HCT116 (cell line): ENCODE data around the gene TRIM14.

ENCODE experiments used
- EGR1 ChIP-seq: IDR thresholded peaks from 2 replicates; pipeline ENCODE4 v1.6.1; 2012; ENCODE audit warnings: low read depth
- ELF1 ChIP-seq: IDR thresholded peaks from 2 replicates; pipeline ENCODE4 v1.6.1; 2012; ENCODE audit warnings: low read depth, borderline replicate concordance
- EZH2 ChIP-seq: fragments of 200-600 bp; sonication (generic); IDR thresholded peaks from 2 replicates; pipeline ENCODE4 v1.6.1; 2017; ENCODE audit warnings: antibody characterized with exemption, mixed run types
- POLR2A ChIP-seq: IDR thresholded peaks from 2 replicates; pipeline ENCODE4 v1.7.0; 2011; ENCODE audit warnings: borderline replicate concordance; ENCODE audit not compliant: insufficient read depth, insufficient read length; ENCODE audit errors: extremely low read depth
- POLR2AphosphoS5 ChIP-seq: IDR thresholded peaks from 2 replicates; pipeline ENCODE4 v1.6.1; 2011; ENCODE audit warnings: mild to moderate bottlenecking, low read depth, low read length, moderate library complexity
- RAD21 ChIP-seq: IDR thresholded peaks from 2 replicates; pipeline ENCODE4 v1.6.1; 2012; ENCODE audit warnings: low read depth, mild to moderate bottlenecking
- REST ChIP-seq: IDR thresholded peaks from 2 replicates; pipeline ENCODE4 v1.6.1; 2012; ENCODE audit warnings: low read depth
- SP1 ChIP-seq: IDR thresholded peaks from 2 replicates; pipeline ENCODE4 v1.6.1; 2012; ENCODE audit warnings: low read depth
- SRF ChIP-seq: IDR thresholded peaks from 2 replicates; pipeline ENCODE4 v1.6.1; 2012; ENCODE audit warnings: low read depth
- YY1 ChIP-seq: IDR thresholded peaks from 2 replicates; pipeline ENCODE4 v1.6.1; 2011; ENCODE audit warnings: low read length, low read depth, moderate library complexity, mild to moderate bottlenecking; ENCODE audit not compliant: insufficient replicate concordance; ENCODE audit errors: extremely low read depth
- ZFX ChIP-seq: fragments of 450-650 bp; IDR thresholded peaks from 2 replicates; pipeline ENCODE4 v1.6.1; 2017
- ZNF274 ChIP-seq: fragments of 200-500 bp; sonication (Bioruptor generic); IDR thresholded peaks from 2 replicates; pipeline ENCODE4 v1.6.1; 2014; ENCODE audit warnings: mild to moderate bottlenecking, low read depth, low read length, inconsistent platforms
- TF ChIP-seq, protein P1 (sequence below), 3 experiments: fragments of 200-600 bp in 1 of 3; sonication (generic) in 1 of 3; IDR thresholded peaks in 2 of 3; conservative IDR thresholded peaks in 1 of 3; 2 replicates each; pipeline ENCODE4 v1.5.1; 2012 to 2017; ENCODE audit warnings: low read depth in 2 of 3, low read length in 2 of 3, antibody characterized with exemption in 1 of 3, borderline replicate concordance in 1 of 3, control low read depth in 1 of 3, mild to moderate bottlenecking in 1 of 3, mixed read lengths in 1 of 3, mixed run types in 1 of 3, moderate library complexity in 1 of 3; ENCODE audit not compliant: insufficient read depth in 1 of 3
- TF ChIP-seq, protein P2 (sequence below): IDR thresholded peaks from 2 replicates; pipeline ENCODE4 v1.6.1; 2012

DNA sequence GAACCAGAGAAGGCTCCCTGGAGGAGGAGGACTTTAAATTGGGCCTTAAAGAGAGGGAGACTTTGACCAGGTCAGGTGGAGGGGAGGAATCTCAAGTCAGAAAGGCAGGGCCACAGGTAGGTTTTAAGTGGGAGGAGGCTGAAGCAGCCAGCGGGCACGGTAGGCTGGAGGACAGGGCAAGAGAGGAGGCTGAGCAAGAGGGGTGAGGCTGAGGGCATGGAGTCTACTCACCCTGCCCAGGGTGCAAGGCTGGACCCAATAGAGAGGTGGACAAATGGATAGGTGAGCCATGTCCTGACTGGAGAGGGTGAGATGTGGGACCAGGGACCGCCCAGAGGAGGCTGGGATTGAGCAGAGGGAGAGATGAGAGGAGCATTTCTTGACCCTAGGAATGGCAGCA is 25.6 kb upstream of the TRIM14 start:
- TF ChIP-seq, protein P1, sequence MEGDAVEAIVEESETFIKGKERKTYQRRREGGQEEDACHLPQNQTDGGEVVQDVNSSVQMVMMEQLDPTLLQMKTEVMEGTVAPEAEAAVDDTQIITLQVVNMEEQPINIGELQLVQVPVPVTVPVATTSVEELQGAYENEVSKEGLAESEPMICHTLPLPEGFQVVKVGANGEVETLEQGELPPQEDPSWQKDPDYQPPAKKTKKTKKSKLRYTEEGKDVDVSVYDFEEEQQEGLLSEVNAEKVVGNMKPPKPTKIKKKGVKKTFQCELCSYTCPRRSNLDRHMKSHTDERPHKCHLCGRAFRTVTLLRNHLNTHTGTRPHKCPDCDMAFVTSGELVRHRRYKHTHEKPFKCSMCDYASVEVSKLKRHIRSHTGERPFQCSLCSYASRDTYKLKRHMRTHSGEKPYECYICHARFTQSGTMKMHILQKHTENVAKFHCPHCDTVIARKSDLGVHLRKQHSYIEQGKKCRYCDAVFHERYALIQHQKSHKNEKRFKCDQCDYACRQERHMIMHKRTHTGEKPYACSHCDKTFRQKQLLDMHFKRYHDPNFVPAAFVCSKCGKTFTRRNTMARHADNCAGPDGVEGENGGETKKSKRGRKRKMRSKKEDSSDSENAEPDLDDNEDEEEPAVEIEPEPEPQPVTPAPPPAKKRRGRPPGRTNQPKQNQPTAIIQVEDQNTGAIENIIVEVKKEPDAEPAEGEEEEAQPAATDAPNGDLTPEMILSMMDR (IDR thresholded peaks at IDR 0.05 in 2 of 3, conservative IDR thresholded peaks at IDR 0.05 in 1 of 3; ENCODE audit: borderline replicate concordance in 1 of 3, insufficient read depth in 1 of 3, low read depth in 2 of 3, low read length in 2 of 3): no peak
- TF ChIP-seq, protein P2, sequence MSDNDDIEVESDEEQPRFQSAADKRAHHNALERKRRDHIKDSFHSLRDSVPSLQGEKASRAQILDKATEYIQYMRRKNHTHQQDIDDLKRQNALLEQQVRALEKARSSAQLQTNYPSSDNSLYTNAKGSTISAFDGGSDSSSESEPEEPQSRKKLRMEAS: no peak
- TF ChIP-seq REST (no peak), YY1 (no peak), POLR2A (no peak), ELF1 (no peak), SP1 (no peak), POLR2AphosphoS5 (no peak), ZNF274 (no peak), SRF (no peak), EGR1 (no peak), ZFX (no peak), RAD21 (no peak), EZH2 (no peak)
